H1 (cell line): ENCODE results near the gene FCGBP. TPM values are rescaled to one million over a fixed set of nuclear protein-coding genes. Genes with fewer than 3 reads are reported as not detected.

ENCODE experiments used
- CTCF ChIA-PET: fragments of 300-600 bp; sonication (Branson Sonifier 250); formaldehyde crosslinking; loops from one replicate; lab custom pipeline; 2021; ENCODE audit not compliant: partially characterized antibody; lab: Charles Lee
- POLR2A ChIA-PET: fragments of 300-600 bp; sonication (Branson Sonifier 250); formaldehyde crosslinking; loops from one replicate; lab custom pipeline; 2021; ENCODE audit warnings: inconsistent platforms; ENCODE audit not compliant: partially characterized antibody; lab: Charles Lee
- DNase-seq, 2 experiments: peaks; one replicate each; pipeline versions ENCODE4 v3.0.0 to v3.0.0-alpha.2; 2010 to 2022; ENCODE audit warnings: low spot score in 2 of 2, low read depth in 1 of 2, mixed read lengths in 1 of 2
- FAIRE-seq: peaks from 2 replicates; lab custom pipeline; 2011; peaks lifted over from hg19 to GRCh38; lab: Jason Lieb, UNC
- H2AFZ ChIP-seq: 2 replicates; pipeline ENCODE4 v1.8.1; 2012; ENCODE audit warnings: low read length, inconsistent platforms
- H2AK5ac ChIP-seq: 2 replicates; pipeline ENCODE4 v1.6.1; 2013; ENCODE audit warnings: low read depth, low read length
- H2BK120ac ChIP-seq: replicated peaks from 2 replicates; pipeline ENCODE3; 2013; ENCODE audit warnings: low read depth, low read length, inconsistent platforms
- H2BK12ac ChIP-seq: 2 replicates; pipeline ENCODE4 v1.6.1; 2013; ENCODE audit warnings: low read depth, low read length
- H2BK15ac ChIP-seq: 2 replicates; pipeline ENCODE4 v1.6.1; 2013; ENCODE audit warnings: low read length
- H2BK20ac ChIP-seq: 2 replicates; pipeline ENCODE4 v1.6.1; 2013; ENCODE audit warnings: low read length
- H2BK5ac ChIP-seq: 2 replicates; pipeline ENCODE4 v1.6.1; 2013; ENCODE audit warnings: low read depth, low read length
- H3K14ac ChIP-seq: 2 replicates; pipeline ENCODE4 v1.6.1; 2013; ENCODE audit warnings: inconsistent platforms; ENCODE audit not compliant: insufficient read length
- H3K18ac ChIP-seq: 2 replicates; pipeline ENCODE4 v1.6.1; 2013; ENCODE audit warnings: low read length; ENCODE audit errors: extremely low read depth
- H3K23ac ChIP-seq: 2 replicates; pipeline ENCODE4 v1.6.1; 2013; ENCODE audit warnings: inconsistent platforms; ENCODE audit not compliant: insufficient read length
- H3K23me2 ChIP-seq: 2 replicates; pipeline ENCODE4 v1.6.1; 2013; ENCODE audit warnings: low read depth, low read length
- H3K27ac ChIP-seq: 2 replicates; pipeline ENCODE4 v1.6.1; 2011; ENCODE audit warnings: low read depth, low read length, inconsistent platforms
- H3K27me3 ChIP-seq, 4 experiments: replicated peaks in 1 of 4; 1 replicate in 1 of 4; 2 replicates in 3 of 4; pipeline versions ENCODE4 v1.6.1 to v1.8.1; 2011 to 2013; ENCODE audit warnings: low read length in 3 of 4, mild to moderate bottlenecking in 3 of 4, inconsistent platforms in 2 of 4, mixed read lengths in 2 of 4, moderate library complexity in 1 of 4; ENCODE audit not compliant: control insufficient read depth in 3 of 4, insufficient read depth in 3 of 4; ENCODE audit errors: extremely low read depth in 1 of 4
- H3K36me3 ChIP-seq, 4 experiments: 2 replicates each; pipeline versions ENCODE4 v1.6.1 to v1.8.1; 2011 to 2013; ENCODE audit warnings: mild to moderate bottlenecking in 4 of 4, low read length in 3 of 4, moderate library complexity in 2 of 4, control low read depth in 1 of 4, inconsistent platforms in 1 of 4; ENCODE audit not compliant: insufficient read depth in 4 of 4, control insufficient read depth in 2 of 4
- H3K4ac ChIP-seq: replicated peaks from 2 replicates; pipeline ENCODE3; 2013; ENCODE audit warnings: low read length, low read depth, mixed read lengths, inconsistent platforms; ENCODE audit not compliant: insufficient read length
- H3K4me1 ChIP-seq, 4 experiments: replicated peaks in 1 of 4; 1 replicate in 1 of 4; 2 replicates in 3 of 4; pipeline versions ENCODE4 v1.6.1 to v1.8.1; 2011 to 2013; ENCODE audit warnings: low read length in 3 of 4, inconsistent platforms in 2 of 4, mixed read lengths in 1 of 4; ENCODE audit not compliant: insufficient read depth in 4 of 4, control insufficient read depth in 3 of 4
- H3K4me2 ChIP-seq, 2 experiments: 2 replicates each; pipeline versions ENCODE4 v1.6.1 to v1.8.1; 2011 to 2013; ENCODE audit warnings: low read depth in 2 of 2, low read length in 2 of 2, control low read depth in 1 of 2, inconsistent platforms in 1 of 2, mild to moderate bottlenecking in 1 of 2; ENCODE audit not compliant: insufficient read depth in 1 of 2
- H3K4me3 ChIP-seq, 4 experiments: fragments of 200-600, 300-600 bp in 1 of 4; sonication (generic), shearing (Covaris generic), sonication (Bioruptor Twin) in 1 of 4; 2 replicates each; pipeline versions ENCODE4 v1.5.1 to v1.8.1; 2011 to 2016; ENCODE audit warnings: low read length in 4 of 4, low read depth in 3 of 4, control low read depth in 2 of 4, inconsistent platforms in 2 of 4, mild to moderate bottlenecking in 2 of 4, mixed read lengths in 1 of 4, moderate library complexity in 1 of 4; ENCODE audit not compliant: insufficient read depth in 2 of 4; ENCODE audit errors: extremely low read depth in 1 of 4
- H3K56ac ChIP-seq: replicated peaks from 2 replicates; pipeline ENCODE3; 2013; ENCODE audit warnings: low read depth, mild to moderate bottlenecking, mixed read lengths, low read length, inconsistent platforms; ENCODE audit not compliant: insufficient read length
- H3K79me1 ChIP-seq: 2 replicates; pipeline ENCODE4 v1.6.1; 2013; ENCODE audit warnings: low read depth, low read length, control low read depth
- H3K79me2 ChIP-seq, 2 experiments: 2 replicates each; pipeline versions ENCODE4 v1.6.1 to v1.8.1; 2012 to 2013; ENCODE audit warnings: low read length in 2 of 2, mild to moderate bottlenecking in 2 of 2, inconsistent platforms in 1 of 2; ENCODE audit not compliant: insufficient read depth in 2 of 2, control insufficient read depth in 1 of 2
- H3K9ac ChIP-seq, 4 experiments: replicated peaks in 1 of 4; 1 replicate in 1 of 4; 2 replicates in 3 of 4; pipeline versions ENCODE4 v1.6.1 to v1.8.1; 2011 to 2013; ENCODE audit warnings: low read depth in 3 of 4, low read length in 3 of 4, control low read depth in 2 of 4, mild to moderate bottlenecking in 2 of 4, moderate library complexity in 2 of 4, inconsistent platforms in 1 of 4; ENCODE audit errors: extremely low read depth in 1 of 4
- H3K9me3 ChIP-seq, 2 experiments: 2 replicates each; pipeline versions ENCODE4 v1.6.1 to v1.8.1; 2012 to 2013; ENCODE audit warnings: mild to moderate bottlenecking in 2 of 2, moderate library complexity in 2 of 2, control low read depth in 1 of 2, inconsistent platforms in 1 of 2, low read depth in 1 of 2, low read length in 1 of 2, mixed read lengths in 1 of 2; ENCODE audit not compliant: insufficient read depth in 2 of 2
- H4K20me1 ChIP-seq, 2 experiments: replicated peaks in 1 of 2; 2 replicates each; pipeline versions ENCODE3 to v1.8.1; 2011 to 2013; ENCODE audit warnings: inconsistent platforms in 2 of 2, low read length in 2 of 2, mild to moderate bottlenecking in 1 of 2; ENCODE audit not compliant: insufficient read depth in 2 of 2, control insufficient read depth in 1 of 2
- H4K5ac ChIP-seq: 2 replicates; pipeline ENCODE4 v1.6.1; 2013; ENCODE audit warnings: low read length, low read depth, mixed read lengths, inconsistent platforms; ENCODE audit not compliant: insufficient read length
- H4K8ac ChIP-seq: 2 replicates; pipeline ENCODE4 v1.8.0; 2013; ENCODE audit warnings: mild to moderate bottlenecking, moderate library complexity, low read length, inconsistent platforms; ENCODE audit not compliant: insufficient read depth; ENCODE audit errors: extremely low read depth
- H4K91ac ChIP-seq: replicated peaks from 2 replicates; pipeline ENCODE3; 2013; ENCODE audit warnings: low read length, mixed read lengths, inconsistent platforms; ENCODE audit not compliant: insufficient read length
- BACH1 ChIP-seq: IDR thresholded peaks from 2 replicates; pipeline ENCODE4 v1.6.1; 2012; ENCODE audit warnings: low read length, improper control_type of control experiment
- CEBPB ChIP-seq: IDR thresholded peaks from 2 replicates; pipeline ENCODE4 v1.6.1; 2012; ENCODE audit warnings: low read depth, low read length
- CTBP2 ChIP-seq: IDR thresholded peaks from 2 replicates; pipeline ENCODE4 v1.7.0; 2011; ENCODE audit warnings: borderline replicate concordance, mild to moderate bottlenecking, moderate library complexity, mixed read lengths, low read length; ENCODE audit not compliant: insufficient read depth, insufficient read length
- KDM1A ChIP-seq: fragments of 200-600, 300-600 bp; sonication (generic); IDR thresholded peaks from 2 replicates; pipeline ENCODE4 v1.7.1; 2016; ENCODE audit warnings: mild to moderate bottlenecking, low read length, borderline replicate concordance
- NANOG ChIP-seq: IDR thresholded peaks from 2 replicates; pipeline ENCODE4 v1.6.1; 2011; ENCODE audit warnings: low read length, low read depth, mild to moderate bottlenecking, inconsistent platforms; ENCODE audit not compliant: insufficient read depth, poor library complexity, severe bottlenecking
- POLR2A ChIP-seq, 2 experiments: IDR thresholded peaks; 1 replicate in 1 of 2; 2 replicates in 1 of 2; pipeline ENCODE4 v1.6.1; 2011; ENCODE audit warnings: low read depth in 2 of 2, low read length in 2 of 2, mild to moderate bottlenecking in 2 of 2; ENCODE audit errors: control extremely low read depth in 1 of 2
- POU5F1 ChIP-seq: IDR thresholded peaks from 2 replicates; pipeline ENCODE4 v1.6.1; 2011; ENCODE audit warnings: low read depth, mild to moderate bottlenecking, low read length, moderate library complexity
- RAD21 ChIP-seq, 2 experiments: IDR thresholded peaks in 1 of 2; conservative IDR thresholded peaks in 1 of 2; 2 replicates each; pipeline ENCODE4 v1.6.1; 2011; ENCODE audit warnings: low read depth in 2 of 2, low read length in 2 of 2, improper control_type of control experiment in 1 of 2, inconsistent platforms in 1 of 2, mild to moderate bottlenecking in 1 of 2, moderate library complexity in 1 of 2
- RFX5 ChIP-seq: IDR thresholded peaks from 2 replicates; pipeline ENCODE4 v1.6.1; 2011; ENCODE audit warnings: low read depth, low read length, improper control_type of control experiment, borderline replicate concordance
- SP2 ChIP-seq: IDR thresholded peaks from 2 replicates; pipeline ENCODE4 v1.6.1; 2012; ENCODE audit warnings: mild to moderate bottlenecking, low read length, inconsistent platforms
- TEAD4 ChIP-seq: IDR thresholded peaks from 2 replicates; pipeline ENCODE4 v1.6.1; 2012; ENCODE audit warnings: low read depth, low read length, inconsistent platforms, mixed read lengths
- ZNF274 ChIP-seq: IDR thresholded peaks from 2 replicates; pipeline ENCODE4 v1.7.0; 2012; ENCODE audit warnings: low read length, borderline replicate concordance; ENCODE audit errors: extremely low read depth
- WGBS, 2 experiments: shearing (Covaris generic) in 1 of 2; methylation state at CpG; one replicate each; pipeline versions ENCODE4 v1.1.6 to v1.1.7; 2013 to 2015; ENCODE audit warnings: low lambda C conversion rate in 2 of 2, mixed read lengths in 2 of 2, inconsistent platforms in 1 of 2, low coverage in 1 of 2, missing lambda C conversion rate in 1 of 2; ENCODE audit not compliant: insufficient replicate concordance in 2 of 2, insufficient coverage in 1 of 2, insufficient read length in 1 of 2; ENCODE audit errors: extremely low coverage in 1 of 2, missing lambda C conversion rate in 1 of 2; 5-methylcytosine and 5-hydroxymethylcytosine counted together
- polyA plus RNA-seq, 7 experiments: library from polyadenylated mRNA; depleted of rRNA in 3 of 7; stranded (reverse) in 5 of 7; unstranded in 2 of 7; fragments of >200 nt in 5 of 7; fragments of 200-250 nt in 2 of 7; gene quantifications; 1 replicate in 5 of 7; 2 replicates in 1 of 7; 4 replicates in 1 of 7; pipeline versions ENCODE4 v1.2.1 to v1.2.3, GENCODE V29; 2011 to 2013; ENCODE audit warnings: missing spikeins in 2 of 7, mixed read lengths in 2 of 7
- total RNA-seq: library from RNA; stranded (reverse); fragmentation: NEBNext Ultra II Directional; extraction: Animal tissue kit (Norgen Biotek cat#: 25700); gene quantifications from 2 replicates; pipeline ENCODE4 v1.2.1, GENCODE V29; 2021

FCGBP gene
- total and polyA plus RNA-seq, 2 of the 8 experiments (the other 6 are each of a cell fraction or from before 2014, with no cell fraction given) = 1.1 to 3.1 TPM

- TF ChIP-seq ZNF274 (no peak), KDM1A (no peak), CTBP2 (no peak), SP2 (no peak), RAD21 (IDR thresholded peaks at IDR 0.05 in 1 of 2, conservative IDR thresholded peaks at IDR 0.05 in 1 of 2; ENCODE audit: low read depth in 2 of 2, low read length in 2 of 2) (no peak), POU5F1 (no peak), CEBPB (no peak), TEAD4 (no peak), NANOG (no peak), BACH1 (no peak), POLR2A (IDR thresholded peaks at IDR 0.05; ENCODE audit: control extremely low read depth in 1 of 2, low read depth in 2 of 2, low read length in 2 of 2) (no peak), RFX5 (no peak)
- no peak for DNase-seq
- H2BK20ac ChIP-seq = no peak overlapping the region
- H3K79me1 ChIP-seq = no peaks in the 10 kb centered on the region
- no peaks in the 10 kb centered on the region for H4K20me1 ChIP-seq
- H2AK5ac ChIP-seq = no peak overlapping the region
- H3K56ac ChIP-seq = no peak overlapping the region
- H2BK120ac ChIP-seq = no peak overlapping the region
- H3K27ac ChIP-seq = no peak overlapping the region
- H3K79me2 ChIP-seq = no peaks in the 10 kb centered on the region
- H4K91ac ChIP-seq = no peak overlapping the region
- H3K4me2 ChIP-seq = no peak overlapping the region
- POLR2A ChIA-PET = no interaction called here
- no peak overlapping the region for H2BK5ac ChIP-seq
- H3K23ac ChIP-seq = no peak overlapping the region
- no peak overlapping the region for H2AFZ ChIP-seq
- FAIRE-seq = no peak
- no peak overlapping the region for H4K8ac ChIP-seq
- H4K5ac ChIP-seq = no peak overlapping the region
- H3K23me2 ChIP-seq = no peaks in the 10 kb centered on the region
- no peaks in the 10 kb centered on the region for H3K27me3 ChIP-seq
- 91% methylated on average over 8 of the region's 8 CpGs; no CpG with 5 or more reads in 1 of the 2 experiments for WGBS, 2 experiments
- CTCF ChIA-PET = interaction anchor here (0.5 to 1.2 kb wide), 2 partner anchors 214 to 759 kb away, joined by 3 to 4 read pairs; no protein-coding TSS in a partner anchor
- no peak overlapping the region for H3K14ac ChIP-seq
- H2BK15ac ChIP-seq = no peak overlapping the region
- no peaks in the 10 kb centered on the region for H3K36me3 ChIP-seq
- H3K4me3 ChIP-seq = no peak overlapping the region
- no peak overlapping the region for H3K9ac ChIP-seq
- no peak overlapping the region for H3K4ac ChIP-seq
- H3K18ac ChIP-seq = no peak overlapping the region
- no peaks in the 10 kb centered on the region for H3K4me1 ChIP-seq
- H2BK12ac ChIP-seq = no peak overlapping the region
- H3K9me3 ChIP-seq = no peaks in the 10 kb centered on the region
These were observed 8.2 kb downstream of the FCGBP start for GRCh38 chr19:39926170-39926760.
